ENCODE results near the gene WAC.

Gene WAC

GRCh38 chr10:28669227-28670173, 136.6 kb downstream of the WAC start:
- no peak for DNase-seq
